HepG2 (cell line): Measurements from ENCODE around the gene RFTN1. TPM values are rescaled to one million over a fixed set of nuclear protein-coding genes. Genes with fewer than 3 reads are reported as not detected.

Experiments
- ATAD3A ChIP-seq: sonication (generic); formaldehyde crosslinking; IDR thresholded peaks from 2 replicates; pipeline ENCODE4 v1.4.0; 2020; ENCODE audit warnings: missing genetic modification reagents
- HNRNPK ChIP-seq: fragments of 200-400 bp; formaldehyde crosslinking; IDR thresholded peaks from 2 replicates; pipeline ENCODE4 v1.6.1; 2018; ENCODE audit warnings: low read length, low read depth, moderate library complexity, mild to moderate bottlenecking; ENCODE audit not compliant: poor library complexity, severe bottlenecking
- JARID2 ChIP-seq: sonication (generic); formaldehyde crosslinking; IDR thresholded peaks from 2 replicates; pipeline ENCODE4 v1.8.1; 2023; ENCODE audit warnings: missing genetic modification reagents, inconsistent platforms; ENCODE audit not compliant: insufficient replicate concordance
- MEF2D ChIP-seq: sonication (generic); formaldehyde crosslinking; IDR thresholded peaks from 2 replicates; pipeline ENCODE4 v1.5.1; 2020; ENCODE audit warnings: mild to moderate bottlenecking, missing genetic modification reagents
- ZBTB33 ChIP-seq: sonication (generic); formaldehyde crosslinking; IDR thresholded peaks from 2 replicates; pipeline ENCODE4 v1.4.0; 2020; ENCODE audit warnings: missing genetic modification reagents
- ZC3H4 ChIP-seq: sonication (generic); formaldehyde crosslinking; IDR thresholded peaks from 2 replicates; pipeline ENCODE4 v1.4.0; 2020; ENCODE audit warnings: missing genetic modification reagents, borderline replicate concordance
- polyA plus RNA-seq, 8 experiments: library from polyadenylated mRNA; depleted of rRNA in 3 of 8; stranded (reverse) in 7 of 8; unstranded in 1 of 8; fragments of >200 nt; fragmentation: Illumina TruSeq in 4 of 8; extraction: Trizol in 4 of 8; gene quantifications; 2 replicates each; pipeline versions ENCODE4 v1.2.1 to v1.2.3, GENCODE V29; 2011 to 2016; ENCODE audit warnings: low read depth in 4 of 8, missing spikeins in 1 of 8, mixed read lengths in 1 of 8; ENCODE audit not compliant: insufficient read depth in 1 of 8
- total RNA-seq, 5 experiments: library from RNA; depleted of rRNA; stranded (reverse); fragments of >200 nt; fragmentation: Illumina TruSeq; extraction: Trizol; gene quantifications; 2 replicates each; pipeline ENCODE4 v1.2.3, GENCODE V29; 2016; ENCODE audit warnings: low read depth in 1 of 5
- TF ChIP-seq, protein P1 (sequence below): sonication (generic); formaldehyde crosslinking; IDR thresholded peaks from 2 replicates; pipeline ENCODE4 v1.8.0; 2022; ENCODE audit warnings: mild to moderate bottlenecking, missing genetic modification reagents; ENCODE audit not compliant: insufficient replicate concordance

The RFTN1 gene
- total and polyA plus RNA-seq, 2 of the 13 experiments (the other 11 are each of a cell fraction or from before 2014, with no cell fraction given) = not detected

DNA sequence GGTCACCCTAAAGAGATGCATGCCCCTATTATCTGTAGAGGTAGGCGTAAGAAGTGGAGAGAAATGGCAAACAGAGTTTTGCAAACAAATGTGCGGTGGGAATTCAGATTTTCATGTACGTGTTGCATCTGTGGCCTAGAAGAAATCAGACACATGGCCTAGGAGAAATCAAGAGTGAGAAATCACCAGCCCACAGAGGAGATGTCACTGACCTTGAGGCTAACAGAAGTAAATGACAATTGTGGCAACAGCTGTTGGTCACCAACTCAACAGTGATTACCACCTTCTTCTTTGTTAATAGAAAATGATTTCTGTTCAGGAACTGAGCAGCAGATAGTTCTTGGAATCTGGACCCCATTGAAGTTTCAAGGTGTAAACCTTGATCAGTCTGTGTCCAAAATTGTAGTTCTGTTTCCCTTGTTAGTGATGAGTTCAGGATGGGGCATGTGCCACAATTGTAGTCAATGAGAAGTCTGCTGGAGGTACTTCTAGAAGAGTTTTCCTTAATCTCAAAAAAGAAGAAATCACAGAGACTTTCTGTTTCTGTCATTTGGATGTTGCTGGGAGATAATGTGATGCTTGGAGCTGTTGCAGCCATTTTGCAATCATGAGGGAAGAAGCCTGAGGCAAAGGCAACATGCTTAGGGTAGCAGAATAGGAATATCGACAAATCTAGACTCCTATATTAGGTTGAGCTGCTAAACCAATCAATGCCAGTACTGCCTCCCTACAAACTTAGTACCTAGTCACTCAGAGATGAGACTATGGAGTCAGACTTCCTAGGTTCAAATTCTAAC lies 34.3 kb upstream of the RFTN1 start (continued):
- TF ChIP-seq ZBTB33 (no peak), JARID2 (CRISPR knock-in tag) (no peak), HNRNPK (no peak), ZC3H4 (CRISPR knock-in tag) (no peak), MEF2D (CRISPR knock-in tag) (no peak), ATAD3A (CRISPR knock-in tag) (no peak)
- TF ChIP-seq, protein P1, sequence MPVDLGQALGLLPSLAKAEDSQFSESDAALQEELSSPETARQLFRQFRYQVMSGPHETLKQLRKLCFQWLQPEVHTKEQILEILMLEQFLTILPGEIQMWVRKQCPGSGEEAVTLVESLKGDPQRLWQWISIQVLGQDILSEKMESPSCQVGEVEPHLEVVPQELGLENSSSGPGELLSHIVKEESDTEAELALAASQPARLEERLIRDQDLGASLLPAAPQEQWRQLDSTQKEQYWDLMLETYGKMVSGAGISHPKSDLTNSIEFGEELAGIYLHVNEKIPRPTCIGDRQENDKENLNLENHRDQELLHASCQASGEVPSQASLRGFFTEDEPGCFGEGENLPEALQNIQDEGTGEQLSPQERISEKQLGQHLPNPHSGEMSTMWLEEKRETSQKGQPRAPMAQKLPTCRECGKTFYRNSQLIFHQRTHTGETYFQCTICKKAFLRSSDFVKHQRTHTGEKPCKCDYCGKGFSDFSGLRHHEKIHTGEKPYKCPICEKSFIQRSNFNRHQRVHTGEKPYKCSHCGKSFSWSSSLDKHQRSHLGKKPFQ (CRISPR knock-in tag) = no peak
